NB4 (cell line): Measurements from ENCODE around the gene HAUS7.

Experiments used
- DNase-seq: peaks from one replicate; pipeline ENCODE4 v3.0.0; 2010; ENCODE audit warnings: low read depth
- H3K4me3 ChIP-seq: one replicate; pipeline ENCODE4 v1.5.1; 2011; ENCODE audit warnings: mild to moderate bottlenecking, low read depth, low read length, moderate library complexity
- MYC ChIP-seq: IDR thresholded peaks from 2 replicates; pipeline ENCODE4 v1.6.1; 2011; ENCODE audit warnings: low read depth, low read length
- POLR2A ChIP-seq: IDR thresholded peaks from 2 replicates; pipeline ENCODE4 v1.6.1; 2011; ENCODE audit warnings: mild to moderate bottlenecking; ENCODE audit not compliant: insufficient read length; ENCODE audit errors: extremely low read depth
- TF ChIP-seq, protein P1 (sequence below): IDR thresholded peaks from 2 replicates; pipeline ENCODE4 v1.6.1; 2011; ENCODE audit warnings: low read depth, low read length
- TF ChIP-seq, protein P2 (sequence below): IDR thresholded peaks from one replicate; pipeline ENCODE4 v1.5.1; 2012; ENCODE audit warnings: low read depth, low read length

The HAUS7 gene

DNA sequence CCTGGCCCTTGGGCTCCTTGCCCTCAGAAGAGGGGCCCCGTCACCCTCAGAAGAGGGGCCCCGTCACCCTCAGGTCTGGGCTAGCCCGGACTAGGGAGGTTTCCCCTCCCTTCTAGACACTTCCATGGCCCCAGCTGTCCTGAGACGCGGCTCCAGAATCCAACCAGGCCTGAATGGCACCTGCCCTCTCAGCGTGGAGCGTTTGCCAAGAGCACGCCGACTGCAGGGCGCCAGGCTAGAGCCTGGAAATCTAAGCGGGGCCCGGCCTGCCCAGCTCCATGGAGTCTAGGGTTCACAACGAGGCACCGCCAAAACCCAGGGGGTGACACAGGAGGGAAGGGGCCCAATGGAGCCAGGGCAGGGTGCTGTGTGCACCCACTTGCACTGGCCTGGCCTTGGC, 39.2 kb upstream of the HAUS7 start:
- H3K4me3 ChIP-seq: no peak overlapping the region
- TF ChIP-seq MYC (no peak), POLR2A (no peak)
- TF ChIP-seq, protein P1, sequence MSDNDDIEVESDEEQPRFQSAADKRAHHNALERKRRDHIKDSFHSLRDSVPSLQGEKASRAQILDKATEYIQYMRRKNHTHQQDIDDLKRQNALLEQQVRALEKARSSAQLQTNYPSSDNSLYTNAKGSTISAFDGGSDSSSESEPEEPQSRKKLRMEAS: no peak
- TF ChIP-seq, protein P2, sequence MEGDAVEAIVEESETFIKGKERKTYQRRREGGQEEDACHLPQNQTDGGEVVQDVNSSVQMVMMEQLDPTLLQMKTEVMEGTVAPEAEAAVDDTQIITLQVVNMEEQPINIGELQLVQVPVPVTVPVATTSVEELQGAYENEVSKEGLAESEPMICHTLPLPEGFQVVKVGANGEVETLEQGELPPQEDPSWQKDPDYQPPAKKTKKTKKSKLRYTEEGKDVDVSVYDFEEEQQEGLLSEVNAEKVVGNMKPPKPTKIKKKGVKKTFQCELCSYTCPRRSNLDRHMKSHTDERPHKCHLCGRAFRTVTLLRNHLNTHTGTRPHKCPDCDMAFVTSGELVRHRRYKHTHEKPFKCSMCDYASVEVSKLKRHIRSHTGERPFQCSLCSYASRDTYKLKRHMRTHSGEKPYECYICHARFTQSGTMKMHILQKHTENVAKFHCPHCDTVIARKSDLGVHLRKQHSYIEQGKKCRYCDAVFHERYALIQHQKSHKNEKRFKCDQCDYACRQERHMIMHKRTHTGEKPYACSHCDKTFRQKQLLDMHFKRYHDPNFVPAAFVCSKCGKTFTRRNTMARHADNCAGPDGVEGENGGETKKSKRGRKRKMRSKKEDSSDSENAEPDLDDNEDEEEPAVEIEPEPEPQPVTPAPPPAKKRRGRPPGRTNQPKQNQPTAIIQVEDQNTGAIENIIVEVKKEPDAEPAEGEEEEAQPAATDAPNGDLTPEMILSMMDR: no peak
- no peak for DNase-seq

- peak; percentile 74 for DNase-seq
- no peak overlapping the region for H3K4me3 ChIP-seq
- no peak for TF ChIP-seq POLR2A
- TF ChIP-seq MYC: no peak
- TF ChIP-seq, protein P1: no peak
- TF ChIP-seq, protein P2: peak; percentile 69
Measured at GRCh38 chrX:153507484-153508178, 37.3 kb upstream of the HAUS7 start.

GRCh38 chrX:153505361-153505760, 35.0 kb upstream of the HAUS7 start:
- H3K4me3 ChIP-seq: no peak overlapping the region
- TF ChIP-seq POLR2A: no peak
- TF ChIP-seq, protein P2: no peak
- no peak for TF ChIP-seq MYC
- TF ChIP-seq, protein P1: no peak
- no peak for DNase-seq

- no peak overlapping the region for H3K4me3 ChIP-seq
- DNase-seq: peak; percentile 8
- TF ChIP-seq MYC (no peak), POLR2A (no peak)
- TF ChIP-seq, protein P2: no peak
- TF ChIP-seq, protein P1: no peak
Measured at GRCh38 chrX:153504445-153505016, 34.2 kb upstream of the HAUS7 start.

GRCh38 chrX:153502796-153503195, 32.4 kb upstream of the HAUS7 start:
- no peak overlapping the region for H3K4me3 ChIP-seq
- no peak for DNase-seq
- TF ChIP-seq MYC (no peak), POLR2A (no peak)
- TF ChIP-seq, protein P2: no peak
- TF ChIP-seq, protein P1: no peak
